H9 (cell line): ENCODE results near the gene ECE2. TPM values are rescaled to one million over a fixed set of nuclear protein-coding genes. Genes with fewer than 3 reads are reported as not detected.

ENCODE experiments used
- DNase-seq: peaks from one replicate; pipeline ENCODE4 v3.0.0-alpha.2; 2017
- H2AFZ ChIP-seq: one replicate; pipeline ENCODE4 v1.6.1; 2013; ENCODE audit warnings: mild to moderate bottlenecking, low read length, control low read depth, moderate library complexity
- H2AK5ac ChIP-seq: 2 replicates; pipeline ENCODE4 v1.6.1; 2013; ENCODE audit warnings: low read length, control low read depth, mixed read lengths; ENCODE audit not compliant: insufficient read length
- H2BK120ac ChIP-seq: one replicate; pipeline ENCODE4 v1.6.1; 2013; ENCODE audit warnings: low read depth, mild to moderate bottlenecking, low read length, control low read depth, inconsistent platforms; ENCODE audit not compliant: poor library complexity, severe bottlenecking
- H2BK12ac ChIP-seq: 2 replicates; pipeline ENCODE4 v1.6.1; 2013; ENCODE audit warnings: low read length, control low read depth, mixed read lengths, low read depth; ENCODE audit not compliant: insufficient read length
- H2BK15ac ChIP-seq: 2 replicates; pipeline ENCODE4 v1.6.1; 2013; ENCODE audit warnings: low read depth, low read length, control low read depth
- H2BK20ac ChIP-seq: one replicate; pipeline ENCODE4 v1.6.1; 2013; ENCODE audit warnings: low read depth, mild to moderate bottlenecking, low read length, control low read depth, inconsistent platforms; ENCODE audit not compliant: poor library complexity, severe bottlenecking
- H2BK5ac ChIP-seq: 2 replicates; pipeline ENCODE4 v1.6.1; 2013; ENCODE audit warnings: low read length, control low read depth, mixed read lengths; ENCODE audit not compliant: insufficient read length
- H3K14ac ChIP-seq: 2 replicates; pipeline ENCODE4 v1.6.1; 2013; ENCODE audit warnings: low read length, control low read depth; ENCODE audit not compliant: insufficient read depth
- H3K18ac ChIP-seq: 2 replicates; pipeline ENCODE4 v1.6.1; 2013; ENCODE audit warnings: low read depth, mild to moderate bottlenecking, mixed read lengths, low read length, control low read depth; ENCODE audit not compliant: insufficient read length
- H3K23ac ChIP-seq: 2 replicates; pipeline ENCODE4 v1.6.1; 2013; ENCODE audit warnings: low read length, control low read depth, mixed read lengths, low read depth; ENCODE audit not compliant: insufficient read length
- H3K23me2 ChIP-seq: 2 replicates; pipeline ENCODE4 v1.6.1; 2013; ENCODE audit warnings: low read depth, mild to moderate bottlenecking, mixed read lengths, low read length, control low read depth; ENCODE audit not compliant: insufficient read length, poor library complexity, severe bottlenecking
- H3K27ac ChIP-seq: 2 replicates; pipeline ENCODE4 v1.5.1; 2013; ENCODE audit warnings: low read length, control low read depth, mixed read lengths, low read depth; ENCODE audit not compliant: insufficient read length
- H3K27me3 ChIP-seq: 2 replicates; pipeline ENCODE4 v1.6.1; 2013; ENCODE audit warnings: low read length, control low read depth, inconsistent platforms; ENCODE audit not compliant: insufficient read depth
- H3K4ac ChIP-seq: 2 replicates; pipeline ENCODE4 v1.6.1; 2013; ENCODE audit warnings: low read depth, mild to moderate bottlenecking, control low read depth, inconsistent platforms, low read length, moderate library complexity
- H3K4me1 ChIP-seq: 2 replicates; pipeline ENCODE4 v1.6.1; 2013; ENCODE audit warnings: low read length, control low read depth, inconsistent platforms; ENCODE audit not compliant: insufficient read depth
- H3K4me2 ChIP-seq: 2 replicates; pipeline ENCODE4 v1.6.1; 2013; ENCODE audit warnings: low read length, control low read depth, mixed read lengths; ENCODE audit not compliant: insufficient read length, insufficient read depth
- H3K56ac ChIP-seq: 2 replicates; pipeline ENCODE4 v1.6.1; 2013; ENCODE audit warnings: low read depth, mild to moderate bottlenecking, mixed read lengths, low read length, control low read depth; ENCODE audit not compliant: insufficient read length
- H3K79me1 ChIP-seq: 2 replicates; pipeline ENCODE4 v1.6.1; 2013; ENCODE audit warnings: low read depth, mild to moderate bottlenecking, moderate library complexity, low read length, control low read depth, inconsistent platforms; ENCODE audit not compliant: insufficient read depth, poor library complexity, severe bottlenecking
- H3K79me2 ChIP-seq: 2 replicates; pipeline ENCODE4 v1.6.1; 2013; ENCODE audit warnings: low read length, control low read depth, inconsistent platforms; ENCODE audit not compliant: insufficient read depth
- H3K9ac ChIP-seq: 2 replicates; pipeline ENCODE4 v1.6.1; 2013; ENCODE audit warnings: low read length, control low read depth, mixed read lengths; ENCODE audit not compliant: insufficient read length; ENCODE audit errors: extremely low read depth
- H3K9me3 ChIP-seq: one replicate; pipeline ENCODE4 v1.6.1; 2013; ENCODE audit warnings: low read depth, low read length, inconsistent platforms; ENCODE audit not compliant: control insufficient read depth
- H3T11ph ChIP-seq: one replicate; pipeline ENCODE4 v1.6.1; 2013; ENCODE audit warnings: mild to moderate bottlenecking, low read length, control low read depth, inconsistent platforms
- H4K20me1 ChIP-seq: one replicate; pipeline ENCODE4 v1.6.1; 2013; ENCODE audit not compliant: control insufficient read depth, insufficient read length, insufficient read depth
- H4K5ac ChIP-seq: 2 replicates; pipeline ENCODE4 v1.6.1; 2013; ENCODE audit warnings: low read depth, mild to moderate bottlenecking, mixed read lengths, low read length, control low read depth; ENCODE audit not compliant: insufficient read length
- H4K8ac ChIP-seq: replicated peaks from 2 replicates; pipeline ENCODE4 v1.6.1; 2013; ENCODE audit warnings: low read length, control low read depth, mixed read lengths, low read depth; ENCODE audit not compliant: insufficient read length
- H4K91ac ChIP-seq: 2 replicates; pipeline ENCODE4 v1.6.1; 2013; ENCODE audit warnings: low read depth, mild to moderate bottlenecking, moderate library complexity, mixed read lengths, low read length, control low read depth; ENCODE audit not compliant: insufficient read length
- H3K27ac Mint-ChIP-seq, 3 experiments: 2 replicates in 2 of 3; 3 replicates in 1 of 3; pipeline ENCODE4 v1.8.0; 2020 to 2021; ENCODE audit warnings: mixed read lengths in 3 of 3, mild to moderate bottlenecking in 1 of 3, moderate library complexity in 1 of 3
- H3K27me3 Mint-ChIP-seq: 2 replicates; pipeline ENCODE4 v1.8.0; 2021; ENCODE audit warnings: low read depth, mild to moderate bottlenecking, moderate library complexity, mixed read lengths
- H3K36me3 Mint-ChIP-seq, 3 experiments: 2 replicates in 2 of 3; 3 replicates in 1 of 3; pipeline ENCODE4 v1.8.0; 2020 to 2021; ENCODE audit warnings: low read depth in 3 of 3, mixed read lengths in 3 of 3; ENCODE audit not compliant: insufficient read depth in 1 of 3
- H3K4me1 Mint-ChIP-seq, 2 experiments: 2 replicates each; pipeline ENCODE4 v1.8.0; 2020; ENCODE audit warnings: mixed read lengths in 2 of 2
- H3K4me3 Mint-ChIP-seq, 2 experiments: 2 replicates in 1 of 2; 3 replicates in 1 of 2; pipeline ENCODE4 v1.8.0; 2020 to 2021; ENCODE audit warnings: mild to moderate bottlenecking in 2 of 2, mixed read lengths in 2 of 2, moderate library complexity in 1 of 2
- H3K9me3 Mint-ChIP-seq, 2 experiments: 2 replicates in 1 of 2; 3 replicates in 1 of 2; pipeline ENCODE4 v1.8.0; 2020; ENCODE audit warnings: mild to moderate bottlenecking in 2 of 2, mixed read lengths in 2 of 2, moderate library complexity in 1 of 2
- WGBS: extraction: QIAGEN DNeasy Blood & Tissue Kit; methylation state at CpG from one replicate; pipeline ENCODE4 v1.1.7; 2013; ENCODE audit warnings: missing lambda C conversion rate, low lambda C conversion rate, mixed read lengths; ENCODE audit not compliant: insufficient read length; ENCODE audit errors: extremely low coverage; 5-methylcytosine and 5-hydroxymethylcytosine counted together
- total RNA-seq: library from RNA; stranded (reverse); gene quantifications from 2 replicates; pipeline ENCODE4 v1.2.1, GENCODE V29; 2021
- TF ChIP-seq, protein P1 (sequence below): fragments of 200-600 bp; sonication (generic); conservative IDR thresholded peaks from 3 replicates; pipeline ENCODE4 v1.8.0; 2021; ENCODE audit warnings: antibody characterized with exemption, mild to moderate bottlenecking

ECE2 gene
- total RNA-seq, 1 experiment from 2014 or later: not detected

DNA sequence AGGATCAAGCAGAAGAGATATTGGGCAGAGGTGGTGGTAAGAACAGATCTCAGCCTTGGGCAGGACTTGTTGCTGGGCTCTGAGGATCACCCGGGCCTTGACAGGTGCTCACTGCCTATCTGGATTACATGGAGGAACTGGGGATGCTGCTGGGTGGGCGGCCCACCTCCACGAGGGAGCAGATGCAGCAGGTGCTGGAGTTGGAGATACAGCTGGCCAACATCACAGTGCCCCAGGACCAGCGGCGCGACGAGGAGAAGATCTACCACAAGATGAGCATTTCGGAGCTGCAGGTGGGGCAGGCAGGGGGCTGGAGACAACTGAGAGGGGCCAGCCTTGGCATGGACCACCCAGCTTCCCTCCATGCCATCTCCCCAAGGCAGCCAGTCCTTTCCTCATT, 7.9 kb downstream of the ECE2 start:
- no peak overlapping the region for H4K8ac ChIP-seq
- H3K4me1 ChIP-seq: no peaks in the 10 kb centered on the region
- H2BK20ac ChIP-seq: no peak overlapping the region
- Mint-ChIP-seq H3K27me3 (peaks cover 16% of the 10 kb centered on the region), H3K27ac (peak overlapping the region in 1 of 3 experiments; percentile 29; a peak in 1 of 7 replicates), H3K4me3 (no peak overlapping the region), H3K36me3 (no peaks in the 10 kb centered on the region; a peak in 1 of 7 replicates), H3K9me3 (no peaks in the 10 kb centered on the region), H3K4me1 (peaks cover 0 to 5% of the 10 kb centered on the region in 2 experiments; a peak in 1 of 4 replicates)
- no peak overlapping the region for H3T11ph ChIP-seq
- H2BK15ac ChIP-seq: no peak overlapping the region
- no peaks in the 10 kb centered on the region for H3K27me3 ChIP-seq
- no peak overlapping the region for H2BK120ac ChIP-seq
- no peak overlapping the region for H4K91ac ChIP-seq
- H2BK5ac ChIP-seq: no peak overlapping the region
- no peak overlapping the region for H3K18ac ChIP-seq
- no peak overlapping the region for H4K5ac ChIP-seq
- H2AK5ac ChIP-seq: no peak overlapping the region
- H3K23ac ChIP-seq: no peak overlapping the region
- WGBS: no CpG with 5 or more reads among the region's 8 CpGs
- H3K79me2 ChIP-seq: no peaks in the 10 kb centered on the region
- no peak for DNase-seq
- H3K4ac ChIP-seq: no peak overlapping the region
- H3K79me1 ChIP-seq: no peaks in the 10 kb centered on the region
- no peak overlapping the region for H3K27ac ChIP-seq
- H3K56ac ChIP-seq: no peak overlapping the region
- H4K20me1 ChIP-seq: no peaks in the 10 kb centered on the region
- H3K4me2 ChIP-seq: no peak overlapping the region
- no peak overlapping the region for H2AFZ ChIP-seq
- no peaks in the 10 kb centered on the region for H3K9me3 ChIP-seq
- TF ChIP-seq, protein P1, sequence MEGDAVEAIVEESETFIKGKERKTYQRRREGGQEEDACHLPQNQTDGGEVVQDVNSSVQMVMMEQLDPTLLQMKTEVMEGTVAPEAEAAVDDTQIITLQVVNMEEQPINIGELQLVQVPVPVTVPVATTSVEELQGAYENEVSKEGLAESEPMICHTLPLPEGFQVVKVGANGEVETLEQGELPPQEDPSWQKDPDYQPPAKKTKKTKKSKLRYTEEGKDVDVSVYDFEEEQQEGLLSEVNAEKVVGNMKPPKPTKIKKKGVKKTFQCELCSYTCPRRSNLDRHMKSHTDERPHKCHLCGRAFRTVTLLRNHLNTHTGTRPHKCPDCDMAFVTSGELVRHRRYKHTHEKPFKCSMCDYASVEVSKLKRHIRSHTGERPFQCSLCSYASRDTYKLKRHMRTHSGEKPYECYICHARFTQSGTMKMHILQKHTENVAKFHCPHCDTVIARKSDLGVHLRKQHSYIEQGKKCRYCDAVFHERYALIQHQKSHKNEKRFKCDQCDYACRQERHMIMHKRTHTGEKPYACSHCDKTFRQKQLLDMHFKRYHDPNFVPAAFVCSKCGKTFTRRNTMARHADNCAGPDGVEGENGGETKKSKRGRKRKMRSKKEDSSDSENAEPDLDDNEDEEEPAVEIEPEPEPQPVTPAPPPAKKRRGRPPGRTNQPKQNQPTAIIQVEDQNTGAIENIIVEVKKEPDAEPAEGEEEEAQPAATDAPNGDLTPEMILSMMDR: no peak
- H3K14ac ChIP-seq: no peak overlapping the region
- H2BK12ac ChIP-seq: no peak overlapping the region
- H3K23me2 ChIP-seq: no peaks in the 10 kb centered on the region
- no peak overlapping the region for H3K9ac ChIP-seq
